ENCODE results near the gene SRRM1.

DNA sequence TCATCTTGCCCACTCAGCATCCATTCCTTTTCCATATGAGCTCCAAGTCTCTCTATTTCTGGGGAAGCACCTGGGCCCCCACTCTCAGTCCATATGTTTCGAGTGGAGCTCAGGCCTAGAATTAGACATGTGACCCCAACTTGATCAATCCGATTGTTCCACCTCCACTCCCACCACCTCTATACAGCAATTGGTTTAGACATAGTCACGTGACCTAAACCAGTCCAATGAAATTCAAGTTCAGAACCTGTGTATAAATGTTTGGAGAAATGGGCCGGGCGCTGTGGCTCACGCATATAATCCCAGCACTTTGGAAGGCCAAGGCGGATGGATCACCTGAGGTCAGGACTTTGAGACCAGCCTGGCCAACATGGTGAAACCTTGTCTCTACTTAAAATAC lies 72.6 kb downstream of the SRRM1 start:
- TF ChIP-seq, protein P1, sequence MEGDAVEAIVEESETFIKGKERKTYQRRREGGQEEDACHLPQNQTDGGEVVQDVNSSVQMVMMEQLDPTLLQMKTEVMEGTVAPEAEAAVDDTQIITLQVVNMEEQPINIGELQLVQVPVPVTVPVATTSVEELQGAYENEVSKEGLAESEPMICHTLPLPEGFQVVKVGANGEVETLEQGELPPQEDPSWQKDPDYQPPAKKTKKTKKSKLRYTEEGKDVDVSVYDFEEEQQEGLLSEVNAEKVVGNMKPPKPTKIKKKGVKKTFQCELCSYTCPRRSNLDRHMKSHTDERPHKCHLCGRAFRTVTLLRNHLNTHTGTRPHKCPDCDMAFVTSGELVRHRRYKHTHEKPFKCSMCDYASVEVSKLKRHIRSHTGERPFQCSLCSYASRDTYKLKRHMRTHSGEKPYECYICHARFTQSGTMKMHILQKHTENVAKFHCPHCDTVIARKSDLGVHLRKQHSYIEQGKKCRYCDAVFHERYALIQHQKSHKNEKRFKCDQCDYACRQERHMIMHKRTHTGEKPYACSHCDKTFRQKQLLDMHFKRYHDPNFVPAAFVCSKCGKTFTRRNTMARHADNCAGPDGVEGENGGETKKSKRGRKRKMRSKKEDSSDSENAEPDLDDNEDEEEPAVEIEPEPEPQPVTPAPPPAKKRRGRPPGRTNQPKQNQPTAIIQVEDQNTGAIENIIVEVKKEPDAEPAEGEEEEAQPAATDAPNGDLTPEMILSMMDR (optimal IDR thresholded peaks at IDR 0.05 in 1 of 3, IDR thresholded peaks at IDR 0.05 in 1 of 3, conservative IDR thresholded peaks at IDR 0.05 in 1 of 3; ENCODE audit: extremely low read depth in 1 of 3, insufficient read depth in 2 of 3, low read length in 3 of 3): no peak
- TF ChIP-seq EZH2 (IDR thresholded peaks at IDR 0.05; ENCODE audit: low read length): no peak
